Loucy (cell line): ENCODE data around the gene CSGALNACT2.

ENCODE experiments used
- H2AFZ ChIP-seq: fragments of 200-600 bp; sonication (generic); 2 replicates; pipeline ENCODE4 v1.6.0; 2016; ENCODE audit warnings: antibody characterized with exemption, mild to moderate bottlenecking, low read length, moderate library complexity
- H3F3A ChIP-seq: fragments of 200-600 bp; 2 replicates; pipeline ENCODE4 v1.6.0; 2016; ENCODE audit warnings: antibody characterized with exemption, low read depth, mild to moderate bottlenecking
- H3K27me3 ChIP-seq: fragments of 200-600 bp; sonication (generic); 2 replicates; pipeline ENCODE4 v1.6.1; 2014; ENCODE audit warnings: low read length, mild to moderate bottlenecking; ENCODE audit not compliant: insufficient read depth, poor library complexity, severe bottlenecking
- H3K36me3 ChIP-seq: fragments of 200-600 bp; sonication (generic); 2 replicates; pipeline ENCODE4 v1.6.1; 2016; ENCODE audit warnings: low read length; ENCODE audit not compliant: insufficient read depth
- H3K4me1 ChIP-seq: fragments of 200-600 bp; sonication (generic); 2 replicates; pipeline ENCODE4 v1.5.1; 2014; ENCODE audit warnings: low read length, mild to moderate bottlenecking; ENCODE audit not compliant: insufficient read depth, poor library complexity, severe bottlenecking
- H3K4me2 ChIP-seq: fragments of 200-600 bp; sonication (generic); 2 replicates; pipeline ENCODE4 v1.6.0; 2014; ENCODE audit warnings: antibody characterized with exemption, low read length, low read depth, mild to moderate bottlenecking; ENCODE audit not compliant: poor library complexity, severe bottlenecking
- H3K4me3 ChIP-seq: fragments of 200-600 bp; sonication (generic); 2 replicates; pipeline ENCODE4 v1.5.1; 2014; ENCODE audit warnings: low read length, mild to moderate bottlenecking, mixed read lengths; ENCODE audit not compliant: poor library complexity, severe bottlenecking
- H3K79me2 ChIP-seq: fragments of 200-600 bp; sonication (generic); 2 replicates; pipeline ENCODE4 v1.6.1; 2014; ENCODE audit warnings: low read length; ENCODE audit not compliant: insufficient read depth
- H3K9ac ChIP-seq: fragments of 200-600 bp; sonication (generic); 2 replicates; pipeline ENCODE4 v1.6.0; 2014; ENCODE audit warnings: mild to moderate bottlenecking, low read depth, low read length, moderate library complexity; ENCODE audit not compliant: poor library complexity, severe bottlenecking
- H3K9me2 ChIP-seq: fragments of 200-600 bp; sonication (generic); replicated peaks from 2 replicates; pipeline ENCODE4 v1.6.1; 2016; ENCODE audit warnings: low read depth, low read length, mixed read lengths
- H3K9me3 ChIP-seq: fragments of 200-600 bp; sonication (generic); 2 replicates; pipeline ENCODE4 v1.6.1; 2014; ENCODE audit warnings: mild to moderate bottlenecking, antibody characterized with exemption, low read length, low read depth; ENCODE audit not compliant: insufficient read depth
- H4K20me1 ChIP-seq: fragments of 200-600 bp; sonication (generic); 2 replicates; pipeline ENCODE4 v1.6.0; 2014; ENCODE audit warnings: antibody characterized with exemption, low read length, mild to moderate bottlenecking; ENCODE audit not compliant: insufficient read depth, poor library complexity, severe bottlenecking
- CTCF ChIP-seq: fragments of 200-600 bp; sonication (generic); conservative IDR thresholded peaks from 2 replicates; pipeline ENCODE4 v1.5.1; 2014; ENCODE audit warnings: mild to moderate bottlenecking, antibody characterized with exemption, low read length
- EZH2phosphoT487 ChIP-seq: fragments of 200-600 bp; IDR thresholded peaks from 2 replicates; pipeline ENCODE4 v1.6.1; 2018; ENCODE audit warnings: antibody characterized with exemption, mild to moderate bottlenecking, moderate library complexity, borderline replicate concordance

CSGALNACT2 gene

GRCh38 chr10:43194859-43195258, 56.6 kb downstream of the CSGALNACT2 start:
- Histone ChIP-seq H3K4me1 (no peaks in the 10 kb centered on the region), H2AFZ (no peak overlapping the region), H4K20me1 (no peaks in the 10 kb centered on the region), H3K9ac (no peak overlapping the region), H3K79me2 (no peaks in the 10 kb centered on the region), H3K9me3 (no peaks in the 10 kb centered on the region), H3K9me2 (no peaks in the 10 kb centered on the region), H3F3A (no peaks in the 10 kb centered on the region), H3K4me2 (no peak overlapping the region), H3K4me3 (no peak overlapping the region), H3K27me3 (no peaks in the 10 kb centered on the region), H3K36me3 (no peaks in the 10 kb centered on the region)
- TF ChIP-seq CTCF (no peak), EZH2phosphoT487 (no peak)

GRCh38 chr10:43195557-43195956, 57.3 kb downstream of the CSGALNACT2 start:
- H3K36me3 ChIP-seq: no peaks in the 10 kb centered on the region
- H3F3A ChIP-seq: no peaks in the 10 kb centered on the region
- H4K20me1 ChIP-seq: no peaks in the 10 kb centered on the region
- no peaks in the 10 kb centered on the region for H3K9me3 ChIP-seq
- no peaks in the 10 kb centered on the region for H3K79me2 ChIP-seq
- no peak overlapping the region for H2AFZ ChIP-seq
- H3K4me1 ChIP-seq: no peaks in the 10 kb centered on the region
- no peaks in the 10 kb centered on the region for H3K27me3 ChIP-seq
- no peak overlapping the region for H3K4me2 ChIP-seq
- H3K9me2 ChIP-seq: no peaks in the 10 kb centered on the region
- H3K4me3 ChIP-seq: no peak overlapping the region
- no peak for TF ChIP-seq CTCF
- TF ChIP-seq EZH2phosphoT487: no peak
- H3K9ac ChIP-seq: no peak overlapping the region

- Histone ChIP-seq H4K20me1 (no peaks in the 10 kb centered on the region), H3K4me2 (no peak overlapping the region), H3K9me3 (no peaks in the 10 kb centered on the region), H3K4me3 (no peak overlapping the region), H3K36me3 (no peaks in the 10 kb centered on the region), H3K9ac (no peak overlapping the region), H3K9me2 (no peaks in the 10 kb centered on the region), H3K4me1 (no peaks in the 10 kb centered on the region), H2AFZ (no peak overlapping the region), H3K27me3 (no peaks in the 10 kb centered on the region), H3F3A (no peaks in the 10 kb centered on the region), H3K79me2 (no peaks in the 10 kb centered on the region)
- TF ChIP-seq CTCF (no peak), EZH2phosphoT487 (no peak)
Observed at GRCh38 chr10:43196131-43196980, 58.1 kb downstream of the CSGALNACT2 start.
